Kidney epithelial cell (primary cell): ENCODE results near the gene CALB2. TPM values are rescaled to one million over a fixed set of nuclear protein-coding genes. Genes with fewer than 3 reads are reported as not detected.

Experiments used
- DNase-seq: peaks from one replicate; pipeline ENCODE4 v3.0.0-alpha.2; 2010; ENCODE audit warnings: low read depth
- H3K27me3 ChIP-seq: 2 replicates; pipeline ENCODE4 v1.6.0; 2011; ENCODE audit warnings: low read length; ENCODE audit not compliant: control insufficient read depth, insufficient read depth
- H3K36me3 ChIP-seq: 2 replicates; pipeline ENCODE4 v1.5.1; 2011; ENCODE audit warnings: low read length; ENCODE audit not compliant: control insufficient read depth, insufficient read depth
- H3K4me3 ChIP-seq: 2 replicates; pipeline ENCODE4 v1.5.1; 2011; ENCODE audit warnings: low read depth, mild to moderate bottlenecking, control low read depth, low read length
- total RNA-seq: library from RNA; depleted of rRNA; stranded (reverse); fragments of >200 nt; gene quantifications from 2 replicates; pipeline ENCODE4 v1.2.3, GENCODE V29; 2015
- TF ChIP-seq, protein P1 (sequence below): IDR thresholded peaks from 2 replicates; pipeline ENCODE4 v1.5.1; 2011; ENCODE audit warnings: mild to moderate bottlenecking, moderate library complexity, low read length, control low read depth, inconsistent platforms; ENCODE audit not compliant: insufficient read depth, poor library complexity, severe bottlenecking

The CALB2 gene
- total RNA-seq, 1 donor from 2014 or later = 6.2 TPM

- Histone ChIP-seq H3K36me3 (no peaks in the 10 kb centered on the region), H3K4me3 (no peak overlapping the region), H3K27me3 (no peaks in the 10 kb centered on the region)
- TF ChIP-seq, protein P1, sequence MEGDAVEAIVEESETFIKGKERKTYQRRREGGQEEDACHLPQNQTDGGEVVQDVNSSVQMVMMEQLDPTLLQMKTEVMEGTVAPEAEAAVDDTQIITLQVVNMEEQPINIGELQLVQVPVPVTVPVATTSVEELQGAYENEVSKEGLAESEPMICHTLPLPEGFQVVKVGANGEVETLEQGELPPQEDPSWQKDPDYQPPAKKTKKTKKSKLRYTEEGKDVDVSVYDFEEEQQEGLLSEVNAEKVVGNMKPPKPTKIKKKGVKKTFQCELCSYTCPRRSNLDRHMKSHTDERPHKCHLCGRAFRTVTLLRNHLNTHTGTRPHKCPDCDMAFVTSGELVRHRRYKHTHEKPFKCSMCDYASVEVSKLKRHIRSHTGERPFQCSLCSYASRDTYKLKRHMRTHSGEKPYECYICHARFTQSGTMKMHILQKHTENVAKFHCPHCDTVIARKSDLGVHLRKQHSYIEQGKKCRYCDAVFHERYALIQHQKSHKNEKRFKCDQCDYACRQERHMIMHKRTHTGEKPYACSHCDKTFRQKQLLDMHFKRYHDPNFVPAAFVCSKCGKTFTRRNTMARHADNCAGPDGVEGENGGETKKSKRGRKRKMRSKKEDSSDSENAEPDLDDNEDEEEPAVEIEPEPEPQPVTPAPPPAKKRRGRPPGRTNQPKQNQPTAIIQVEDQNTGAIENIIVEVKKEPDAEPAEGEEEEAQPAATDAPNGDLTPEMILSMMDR = no peak
- no peak for DNase-seq
Measured at GRCh38 chr16:71439523-71439922, 81.0 kb downstream of the CALB2 start.

Other genes with a start within 250 kb of the CALB2 start
- 4.0 and 7.3 TPM in 2 replicates for gene HYDIN, start 128.0 kb upstream of the CALB2 start, total RNA-seq
- 30.9 and 36.9 TPM in 2 replicates for gene CMTR2, start 69.3 kb upstream of the CALB2 start, total RNA-seq
- not detected in 2 replicates for gene TLE7, start 83.3 kb downstream of the CALB2 start, total RNA-seq
- 8.0 and 10.1 TPM in 2 replicates for gene ZNF23, start 103.5 kb downstream of the CALB2 start, total RNA-seq
- 3.6 and 5.1 TPM in 2 replicates for gene ZNF19, start 130.6 kb downstream of the CALB2 start, total RNA-seq
- not detected in 2 replicates for gene CHST4, start 167.7 kb downstream of the CALB2 start, total RNA-seq
- gene TAT, start 218.4 kb downstream of the CALB2 start, total RNA-seq = 0.07 TPM in 1 of 2 replicates, not detected in the other